ELF-1 (cell line): ENCODE data around the gene MICAL3.
"Not testable (repeated sequence)": the region's sequence is repeated elsewhere in the genome, so short reads cannot be mapped to it uniquely, and the experiment has no call there.

Source experiments
- DNase-seq: peaks from one replicate; pipeline ENCODE4 v3.0.0-alpha.2; 2016; ENCODE audit warnings: low read depth, low spot score

Gene MICAL3

GRCh38 chr22:17939011-17939410 lies 85.3 kb downstream of the MICAL3 start:
- DNase-seq = no peak

- no peak for DNase-seq
Observed at GRCh38 chr22:17938484-17938924, 85.9 kb downstream of the MICAL3 start.

GRCh38 chr22:17932457-17932856 lies 91.9 kb downstream of the MICAL3 start:
- DNase-seq = not testable (repeated sequence)

- no peak for DNase-seq
Observed at GRCh38 chr22:17931400-17931825, 92.9 kb downstream of the MICAL3 start.

GRCh38 chr22:17930455-17931313 lies 93.7 kb downstream of the MICAL3 start:
- DNase-seq = no peak

GRCh38 chr22:17929909-17930308 lies 94.5 kb downstream of the MICAL3 start:
- no peak for DNase-seq

GRCh38 chr22:17928391-17928790 lies 96.0 kb downstream of the MICAL3 start:
- no peak for DNase-seq

- DNase-seq = no peak
Observed at GRCh38 chr22:17927062-17927461, 97.3 kb downstream of the MICAL3 start.

- DNase-seq = no peak
Observed at GRCh38 chr22:17926516-17926915, 97.8 kb downstream of the MICAL3 start.

- no peak for DNase-seq
Observed at GRCh38 chr22:17925431-17925841, 98.9 kb downstream of the MICAL3 start.

GRCh38 chr22:17924735-17925364 lies 99.5 kb downstream of the MICAL3 start:
- no peak for DNase-seq

GRCh38 chr22:17924076-17924475 lies 100.3 kb downstream of the MICAL3 start:
- DNase-seq = no peak

GRCh38 chr22:17922925-17923903 lies 101.1 kb downstream of the MICAL3 start:
- no peak for DNase-seq

- peak; percentile 86 for DNase-seq
Observed at GRCh38 chr22:17921871-17922821, 102.2 kb downstream of the MICAL3 start.

GRCh38 chr22:17920992-17921650 lies 103.2 kb downstream of the MICAL3 start:
- no peak for DNase-seq

- DNase-seq = peak; percentile 83
Observed at GRCh38 chr22:17920145-17920605, 104.2 kb downstream of the MICAL3 start.

- DNase-seq = peak; percentile 22
Observed at GRCh38 chr22:17919276-17920144, 104.9 kb downstream of the MICAL3 start.

- no peak for DNase-seq
Observed at GRCh38 chr22:17918840-17919239, 105.5 kb downstream of the MICAL3 start.

- no peak for DNase-seq
Observed at GRCh38 chr22:17917490-17917983, 106.8 kb downstream of the MICAL3 start.
